UCSD-AML1 (cell line): Measurements from ENCODE around the gene CHDH.

Experiments
- DNase-seq: peaks from one replicate; lab custom pipeline; 2025; ENCODE audit not compliant: unreplicated experiment; lab: John Stamatoyannopoulos, UW

Gene CHDH

DNA sequence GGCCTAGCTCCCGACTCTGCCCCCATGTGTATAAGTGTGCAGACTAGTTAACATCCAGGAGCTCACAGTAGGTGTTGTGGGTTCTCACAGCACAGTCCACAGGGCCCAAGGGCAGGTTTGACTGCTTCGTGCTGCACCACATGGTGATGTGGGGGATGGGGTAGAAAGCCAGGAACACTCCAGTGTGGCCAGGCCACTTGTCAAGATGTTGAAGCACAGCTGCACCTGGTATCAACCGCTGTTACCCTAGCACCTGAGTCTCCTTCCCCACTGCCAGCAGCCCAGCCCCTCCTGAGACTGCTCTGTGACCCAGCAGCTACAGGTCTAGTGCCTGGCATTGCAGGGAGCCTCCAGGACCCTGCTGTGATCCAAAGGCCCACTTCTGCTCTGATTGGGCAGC, 53.4 kb downstream of the CHDH start:
- DNase-seq, result no peak

- no peak for DNase-seq
These were observed 54.9 kb downstream of the CHDH start for GRCh38 chr3:53791317-53791716.

GRCh38 chr3:53790470-53790869, 55.7 kb downstream of the CHDH start:
- no peak for DNase-seq

DNA sequence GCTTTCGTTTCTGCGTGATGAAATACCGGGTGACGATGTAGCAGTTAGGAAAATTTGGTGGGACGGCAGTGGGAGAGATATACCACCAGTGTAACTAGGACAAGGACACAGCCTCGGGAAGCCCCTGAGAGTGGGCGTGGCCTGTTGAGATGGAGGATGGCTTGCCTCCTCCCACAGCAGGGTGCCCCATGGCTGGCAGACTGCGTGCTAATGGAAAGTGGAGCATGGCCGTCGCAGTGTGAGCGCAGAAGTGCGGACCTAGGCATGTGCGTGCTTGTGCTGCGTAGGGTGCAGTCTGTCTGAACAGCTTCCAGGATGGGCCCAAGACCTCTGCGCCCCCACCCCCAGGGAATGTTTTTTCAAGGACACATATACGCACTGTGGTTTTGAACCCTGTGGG, 56.8 kb downstream of the CHDH start:
- DNase-seq, result no peak

- no peak for DNase-seq
These were observed 58.2 kb downstream of the CHDH start for GRCh38 chr3:53788038-53788437.

DNA sequence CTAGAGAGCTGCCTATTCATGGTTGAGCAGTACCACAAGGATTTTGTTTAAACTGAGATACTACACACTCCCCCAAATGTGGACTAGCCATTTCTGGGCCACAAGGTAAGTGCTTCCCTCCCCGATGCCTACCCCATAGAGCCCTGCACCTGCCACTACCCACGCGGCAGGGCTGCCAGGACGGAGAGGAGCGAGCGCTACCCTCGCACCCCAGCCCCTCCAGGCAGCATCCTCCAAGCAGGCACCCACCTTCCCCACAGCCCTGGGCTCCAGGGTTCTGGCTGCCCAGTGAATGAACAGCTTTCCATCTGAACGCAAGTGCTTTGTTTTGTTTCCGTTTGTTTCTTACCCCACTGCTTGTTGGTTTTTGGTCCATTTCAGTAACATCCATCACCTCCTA, 59.2 kb downstream of the CHDH start:
- no peak for DNase-seq

DNA sequence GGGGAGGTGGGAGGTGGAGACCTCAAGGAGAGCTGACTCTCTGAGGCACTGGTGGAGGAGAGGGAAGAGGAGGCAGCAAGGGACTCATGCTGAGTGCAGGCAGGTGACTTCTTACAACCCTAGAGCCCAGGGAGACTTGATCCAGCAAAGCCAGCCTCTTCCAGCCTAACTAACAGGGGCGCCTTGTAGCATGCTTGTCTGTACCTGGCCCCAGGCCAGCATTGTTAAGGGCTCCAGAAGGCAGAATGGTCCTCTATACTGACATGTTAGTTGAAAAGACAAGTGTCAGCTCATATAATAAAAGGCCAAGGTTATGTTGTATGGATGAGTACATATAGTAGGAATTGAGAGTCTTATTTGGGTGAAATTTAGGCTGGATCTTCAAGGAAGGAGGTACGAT, 65.4 kb downstream of the CHDH start:
- no peak for DNase-seq

- no peak for DNase-seq
These were observed 66.0 kb downstream of the CHDH start for GRCh38 chr3:53780171-53780570.

- no peak for DNase-seq
These were observed 68.1 kb downstream of the CHDH start for GRCh38 chr3:53778153-53778552.

DNA sequence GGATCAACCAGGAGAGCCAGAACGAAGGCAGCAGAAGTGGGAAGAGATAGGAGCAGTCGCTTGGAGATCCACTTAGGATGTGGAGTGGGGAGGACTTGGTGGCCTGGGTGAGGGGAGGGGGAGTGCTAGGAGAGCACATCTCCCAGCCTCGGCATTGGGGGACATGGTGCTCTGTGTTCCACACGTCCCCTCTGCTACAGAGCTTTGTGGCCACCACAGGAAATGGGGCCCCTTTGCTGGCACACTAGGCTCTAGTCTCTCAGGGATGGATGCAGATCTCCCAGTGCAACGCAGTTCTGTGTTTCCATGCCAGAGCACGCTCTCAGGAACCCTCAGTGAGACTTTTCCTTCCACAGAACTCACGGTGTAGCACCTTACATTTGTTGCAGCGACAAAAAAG, 68.8 kb downstream of the CHDH start:
- no peak for DNase-seq

- no peak for DNase-seq
These were observed 69.6 kb downstream of the CHDH start for GRCh38 chr3:53776494-53777101.

- no peak for DNase-seq
These were observed 70.4 kb downstream of the CHDH start for GRCh38 chr3:53775834-53776251.

GRCh38 chr3:53775018-53775417, 71.2 kb downstream of the CHDH start:
- no peak for DNase-seq

DNA sequence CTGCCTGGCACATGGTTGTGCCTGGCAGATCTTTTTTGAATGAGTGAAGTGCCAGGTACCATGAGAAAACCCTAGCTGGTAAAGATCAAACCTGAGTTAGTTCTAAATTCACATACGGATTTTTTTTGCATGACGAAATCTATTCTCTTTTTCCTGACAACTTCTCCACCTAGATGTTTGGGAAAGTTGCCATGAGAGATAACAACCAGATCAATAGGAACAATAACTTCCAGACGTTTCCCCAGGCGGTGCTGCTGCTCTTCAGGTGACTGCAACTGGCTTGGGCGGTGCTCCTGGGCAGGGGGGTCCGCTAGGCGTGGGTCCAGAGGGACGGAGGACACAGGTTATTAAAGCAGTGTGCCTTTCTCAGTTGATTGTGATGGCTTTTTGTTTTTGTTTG, 71.8 kb downstream of the CHDH start:
- DNase-seq, result no peak

DNA sequence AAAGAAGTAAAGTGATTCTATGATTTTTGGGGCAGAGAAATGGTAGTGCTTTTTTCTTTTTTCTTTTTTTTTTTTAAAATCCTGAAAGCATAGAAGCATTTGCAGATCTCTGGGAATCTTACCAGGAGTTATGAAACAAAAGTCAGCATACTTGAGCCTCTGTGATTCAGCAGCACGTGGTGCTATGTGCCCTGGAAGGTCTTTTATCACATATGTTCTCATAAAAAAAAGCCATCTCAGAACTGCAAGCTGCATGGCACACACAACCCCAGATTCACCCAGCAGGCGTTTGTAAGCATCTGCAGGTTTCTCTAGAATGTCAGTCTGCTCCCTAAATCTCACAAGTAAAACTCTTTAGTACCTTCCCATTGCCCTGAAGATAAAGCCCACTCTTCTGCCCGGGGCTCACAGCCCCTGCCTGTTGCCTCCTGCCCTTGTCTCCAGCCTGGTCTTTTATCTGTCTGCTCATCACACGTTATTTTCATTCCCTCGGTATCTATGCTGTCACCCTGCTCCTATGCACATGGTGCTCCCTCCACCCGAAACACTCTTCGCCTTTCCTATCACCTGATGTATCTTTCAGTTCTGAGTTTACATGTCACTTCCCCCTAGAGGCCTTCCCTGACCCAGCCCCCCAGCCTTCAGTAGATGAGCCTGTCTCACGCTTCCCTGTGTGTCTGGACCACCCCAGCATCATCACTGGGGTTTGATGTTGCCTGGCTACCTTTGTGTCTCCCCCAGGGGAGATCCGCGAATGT, 72.4 kb downstream of the CHDH start:
- DNase-seq, result no peak

DNA sequence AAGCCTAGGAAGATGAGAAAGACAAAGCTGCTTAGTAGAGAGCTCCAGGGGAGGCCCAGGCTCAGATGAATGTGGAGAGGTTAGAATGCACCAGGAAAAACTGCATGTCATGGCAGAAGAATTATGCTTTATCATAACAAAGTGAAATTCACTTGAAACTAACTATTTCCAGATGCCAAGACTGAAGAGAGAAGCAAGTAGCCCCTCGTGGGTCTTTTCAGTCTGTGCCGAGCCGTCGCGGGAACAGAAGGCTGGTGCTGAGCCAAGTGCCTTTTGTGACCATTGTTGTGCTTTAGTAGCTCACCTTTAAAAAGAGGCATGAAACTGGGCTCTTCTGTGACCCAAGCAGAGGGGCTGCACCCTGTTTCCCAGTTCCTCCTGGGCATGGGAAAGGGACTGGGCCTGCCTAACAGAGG, 73.2 kb downstream of the CHDH start:
- DNase-seq, result no peak

- no peak for DNase-seq
These were observed 73.7 kb downstream of the CHDH start for GRCh38 chr3:53772562-53772961.

DNA sequence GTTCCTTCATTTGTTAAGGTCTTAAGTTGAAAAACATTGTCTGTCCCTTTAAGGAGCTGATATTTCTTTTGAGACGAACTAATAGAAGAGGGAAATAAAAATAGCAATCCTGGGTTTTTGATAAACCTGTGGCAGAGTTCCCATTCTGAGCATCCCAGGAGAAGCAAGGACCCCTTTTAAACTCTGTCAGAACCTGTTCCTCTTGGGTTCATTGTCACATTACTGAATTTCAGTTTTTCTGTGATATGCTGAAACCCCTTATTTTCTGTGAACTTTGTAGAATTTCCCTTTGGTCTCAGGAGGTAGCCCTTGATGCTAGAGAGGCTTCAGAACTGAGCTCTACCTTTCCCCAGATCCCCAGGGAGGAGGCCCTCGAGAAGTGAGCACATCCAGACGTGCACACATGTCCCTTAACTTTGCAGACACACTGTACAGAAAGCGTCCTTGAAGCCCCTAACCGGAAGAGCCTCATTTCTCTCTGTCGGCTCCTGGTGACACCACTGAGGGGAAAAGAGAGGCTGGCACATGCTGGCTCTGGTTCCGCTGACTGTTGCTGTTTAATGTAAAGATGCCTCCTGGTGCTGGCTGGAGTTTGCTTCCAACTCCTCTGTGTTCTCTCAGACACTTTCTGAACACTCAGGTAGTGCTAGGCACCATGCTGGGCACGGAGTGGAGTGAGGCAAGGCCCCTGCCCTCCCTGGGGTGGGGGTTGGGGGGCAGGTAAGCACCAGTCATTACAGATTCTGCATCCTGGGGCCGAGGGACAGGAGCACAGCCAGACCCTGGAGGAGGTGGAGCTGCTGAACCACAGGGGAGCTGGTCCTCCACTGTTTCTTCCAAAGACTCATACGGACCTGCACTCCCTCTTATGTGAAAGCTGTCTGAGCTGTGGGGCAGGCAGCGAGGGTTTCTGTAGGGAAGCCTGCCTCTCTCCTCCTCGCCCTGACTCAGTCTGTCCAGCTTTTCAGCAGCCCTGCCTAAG, 77.5 kb downstream of the CHDH start:
- no peak for DNase-seq

DNA sequence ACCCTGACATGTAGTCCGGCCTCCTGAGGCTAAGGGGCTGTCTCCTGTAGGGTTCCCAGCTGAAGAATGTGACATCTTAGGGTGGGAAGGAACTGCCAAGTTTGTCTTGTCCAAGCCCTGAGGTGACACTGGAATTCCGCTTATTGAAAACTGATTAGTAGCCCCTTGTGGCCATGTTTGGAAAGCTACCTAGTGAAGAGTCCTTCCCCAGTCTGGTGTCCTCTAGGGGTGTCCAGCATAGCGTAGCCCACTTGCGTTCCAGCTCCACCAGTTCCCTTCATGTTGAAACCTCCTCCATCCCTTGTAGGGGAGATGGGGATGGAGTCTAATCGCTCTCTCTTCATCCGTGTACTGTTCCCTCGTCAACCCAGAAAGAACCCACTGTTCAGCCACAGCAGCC, 79.5 kb downstream of the CHDH start:
- no peak for DNase-seq

DNA sequence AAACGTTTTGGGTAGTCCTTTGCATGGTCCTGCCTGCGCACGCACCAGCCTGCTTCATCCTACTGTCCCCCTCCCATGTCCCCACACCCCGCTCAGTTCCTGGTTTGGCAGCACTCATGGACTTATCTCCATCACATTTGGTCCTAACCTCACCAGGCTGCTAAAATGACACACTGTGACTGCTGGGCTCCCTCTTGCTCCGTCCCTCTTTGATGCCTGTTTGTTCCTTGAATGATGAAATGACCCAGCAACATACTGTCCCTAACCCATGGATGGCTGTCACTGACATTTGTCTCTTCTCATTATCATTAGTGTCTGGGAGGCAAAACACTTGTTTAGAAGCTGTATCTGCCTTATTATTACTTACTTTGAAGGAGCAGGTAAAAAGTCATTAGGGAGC, 80.5 kb downstream of the CHDH start:
- no peak for DNase-seq

DNA sequence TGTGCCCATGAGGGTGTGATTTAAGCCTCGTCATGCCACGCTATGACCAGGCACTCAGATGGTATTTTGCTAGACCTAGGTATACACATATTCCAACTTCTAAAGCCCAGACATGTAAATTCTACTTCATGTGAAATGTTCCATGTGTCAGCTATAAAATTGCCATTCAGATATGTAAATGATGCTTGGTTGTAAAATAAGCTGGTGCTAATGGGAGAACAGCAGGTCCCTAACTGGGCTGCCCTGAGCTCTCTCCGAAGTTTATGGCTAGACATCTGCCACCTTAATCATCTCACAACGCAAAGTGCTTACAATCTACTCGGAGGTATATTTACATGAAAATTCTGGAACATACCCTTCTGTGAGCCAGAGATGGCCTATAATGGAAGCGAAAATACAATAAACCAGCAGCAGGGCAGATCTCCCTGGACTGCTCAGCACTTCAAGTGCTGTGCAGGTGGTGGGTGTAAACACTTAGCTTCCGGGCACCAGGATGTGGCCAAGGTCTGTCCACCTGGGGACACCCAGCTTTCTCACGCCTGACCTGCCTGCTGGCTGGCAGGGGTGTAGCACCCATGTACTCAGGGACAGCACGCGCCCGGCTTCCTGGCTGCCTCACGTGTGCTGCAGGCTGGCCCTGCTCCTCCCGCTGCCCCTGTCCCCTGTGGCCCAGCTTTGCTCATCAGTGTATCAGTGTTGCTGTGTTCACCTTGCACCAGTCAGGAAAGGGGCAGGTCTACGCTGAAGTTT, 82.0 kb downstream of the CHDH start:
- DNase-seq, result no peak
